ENCODE measurements around the gene SMAD9.

SMAD9 gene

DNA sequence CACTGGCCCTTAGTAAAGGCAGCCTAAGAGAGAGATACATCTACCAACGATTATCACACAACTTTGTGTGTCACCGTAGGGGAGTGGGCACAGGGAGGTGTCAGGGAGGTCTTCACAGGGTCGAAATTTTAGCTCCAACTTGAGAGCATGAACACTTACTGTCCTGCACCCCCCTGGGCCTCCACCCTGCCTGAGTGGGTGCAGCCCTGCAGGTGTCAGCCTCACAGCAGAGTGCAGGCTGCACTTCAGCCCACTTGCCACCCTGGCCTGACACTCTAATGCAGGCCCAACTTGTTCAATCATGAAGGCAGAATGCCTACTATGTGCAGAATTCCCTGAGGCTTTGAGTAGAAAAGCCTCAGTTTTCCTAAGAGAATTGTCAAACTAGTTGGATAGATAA is 4.0 kb upstream of the SMAD9 start:
- H3F3A ChIP-seq (ENCODE audit: insufficient read depth): no peaks in the 10 kb centered on the region
- no peaks in the 10 kb centered on the region for H3K79me2 ChIP-seq (ENCODE audit: insufficient read depth, low read length)
- TF ChIP-seq CTCF (IDR thresholded peaks at IDR 0.05; ENCODE audit: insufficient read depth, low read length, poor library complexity, severe bottlenecking): no peak
- no peak for TF ChIP-seq EZH2phosphoT487 (conservative IDR thresholded peaks at IDR 0.05; ENCODE audit: low read length)
- no peak overlapping the region for H3K9ac ChIP-seq (ENCODE audit: low read length)
- no peak overlapping the region for H3K4me3 ChIP-seq (ENCODE audit: insufficient read depth, low read length, poor library complexity, severe bottlenecking)
- no peaks in the 10 kb centered on the region for H3K9me2 ChIP-seq (replicated peaks; ENCODE audit: insufficient read depth, low read length)
- H2AFZ ChIP-seq (ENCODE audit: low read depth, low read length, severe bottlenecking): no peak overlapping the region
- no peaks in the 10 kb centered on the region for H3K36me3 ChIP-seq (ENCODE audit: low read length)
- no peak overlapping the region for H3K4me2 ChIP-seq (ENCODE audit: low read depth, low read length, poor library complexity, severe bottlenecking)
- no peaks in the 10 kb centered on the region for H3K27me3 ChIP-seq (ENCODE audit: low read length)
- no peaks in the 10 kb centered on the region for H3K9me3 ChIP-seq (ENCODE audit: insufficient read depth, low read length)
- no peaks in the 10 kb centered on the region for H4K20me1 ChIP-seq (ENCODE audit: low read depth, low read length)
- no peak overlapping the region for H3K27ac ChIP-seq (ENCODE audit: low read depth, low read length)

- no peaks in the 10 kb centered on the region for H3F3A ChIP-seq (ENCODE audit: insufficient read depth)
- H3K27ac ChIP-seq (ENCODE audit: low read depth, low read length): no peak overlapping the region
- no peaks in the 10 kb centered on the region for H3K9me2 ChIP-seq (replicated peaks; ENCODE audit: insufficient read depth, low read length)
- no peaks in the 10 kb centered on the region for H3K79me2 ChIP-seq (ENCODE audit: insufficient read depth, low read length)
- H3K4me3 ChIP-seq (ENCODE audit: insufficient read depth, low read length, poor library complexity, severe bottlenecking): no peak overlapping the region
- no peak overlapping the region for H2AFZ ChIP-seq (ENCODE audit: low read depth, low read length, severe bottlenecking)
- H3K36me3 ChIP-seq (ENCODE audit: low read length): no peaks in the 10 kb centered on the region
- no peak overlapping the region for H3K9ac ChIP-seq (ENCODE audit: low read length)
- H3K9me3 ChIP-seq (ENCODE audit: insufficient read depth, low read length): no peaks in the 10 kb centered on the region
- H4K20me1 ChIP-seq (ENCODE audit: low read depth, low read length): no peaks in the 10 kb centered on the region
- H3K27me3 ChIP-seq (ENCODE audit: low read length): no peaks in the 10 kb centered on the region
- no peak for TF ChIP-seq CTCF (IDR thresholded peaks at IDR 0.05; ENCODE audit: insufficient read depth, low read length, poor library complexity, severe bottlenecking)
- TF ChIP-seq EZH2phosphoT487 (conservative IDR thresholded peaks at IDR 0.05; ENCODE audit: low read length): no peak
- no peak overlapping the region for H3K4me2 ChIP-seq (ENCODE audit: low read depth, low read length, poor library complexity, severe bottlenecking)
These were observed 1.7 kb upstream of the SMAD9 start for GRCh38 chr13:36921631-36922301.

- Histone ChIP-seq H3K9me3 (ENCODE audit: insufficient read depth, low read length) (no peaks in the 10 kb centered on the region), H4K20me1 (ENCODE audit: low read depth, low read length) (no peaks in the 10 kb centered on the region), H3K9ac (ENCODE audit: low read length) (no peak overlapping the region), H3K4me3 (ENCODE audit: insufficient read depth, low read length, poor library complexity, severe bottlenecking) (no peak overlapping the region), H3K9me2 (replicated peaks; ENCODE audit: insufficient read depth, low read length) (no peaks in the 10 kb centered on the region), H3F3A (ENCODE audit: insufficient read depth) (no peaks in the 10 kb centered on the region), H3K27ac (ENCODE audit: low read depth, low read length) (no peak overlapping the region), H3K4me2 (ENCODE audit: low read depth, low read length, poor library complexity, severe bottlenecking) (no peak overlapping the region), H3K36me3 (ENCODE audit: low read length) (no peaks in the 10 kb centered on the region), H3K79me2 (ENCODE audit: insufficient read depth, low read length) (no peaks in the 10 kb centered on the region), H2AFZ (ENCODE audit: low read depth, low read length, severe bottlenecking) (no peak overlapping the region), H3K27me3 (ENCODE audit: low read length) (no peaks in the 10 kb centered on the region)
- no peak for TF ChIP-seq EZH2phosphoT487 (conservative IDR thresholded peaks at IDR 0.05; ENCODE audit: low read length)
- no peak for TF ChIP-seq CTCF (IDR thresholded peaks at IDR 0.05; ENCODE audit: insufficient read depth, low read length, poor library complexity, severe bottlenecking)
These were observed 663 bp upstream of the SMAD9 start for GRCh38 chr13:36920616-36921185.

Measured in SU-DHL-6 (cell line).